HG02623 (cell line): ENCODE results near the gene SMURF1.

Source experiments
- ATAC-seq: cut with Tn5 transposase; IDR thresholded peaks from one replicate; pipeline ENCODE4 v1.9.1; 2021; ENCODE audit warnings: moderate library complexity; ENCODE audit not compliant: unreplicated experiment

The SMURF1 gene

GRCh38 chr7:98994046-98994944 is 149.6 kb downstream of the SMURF1 start:
- ATAC-seq, result no peak

DNA sequence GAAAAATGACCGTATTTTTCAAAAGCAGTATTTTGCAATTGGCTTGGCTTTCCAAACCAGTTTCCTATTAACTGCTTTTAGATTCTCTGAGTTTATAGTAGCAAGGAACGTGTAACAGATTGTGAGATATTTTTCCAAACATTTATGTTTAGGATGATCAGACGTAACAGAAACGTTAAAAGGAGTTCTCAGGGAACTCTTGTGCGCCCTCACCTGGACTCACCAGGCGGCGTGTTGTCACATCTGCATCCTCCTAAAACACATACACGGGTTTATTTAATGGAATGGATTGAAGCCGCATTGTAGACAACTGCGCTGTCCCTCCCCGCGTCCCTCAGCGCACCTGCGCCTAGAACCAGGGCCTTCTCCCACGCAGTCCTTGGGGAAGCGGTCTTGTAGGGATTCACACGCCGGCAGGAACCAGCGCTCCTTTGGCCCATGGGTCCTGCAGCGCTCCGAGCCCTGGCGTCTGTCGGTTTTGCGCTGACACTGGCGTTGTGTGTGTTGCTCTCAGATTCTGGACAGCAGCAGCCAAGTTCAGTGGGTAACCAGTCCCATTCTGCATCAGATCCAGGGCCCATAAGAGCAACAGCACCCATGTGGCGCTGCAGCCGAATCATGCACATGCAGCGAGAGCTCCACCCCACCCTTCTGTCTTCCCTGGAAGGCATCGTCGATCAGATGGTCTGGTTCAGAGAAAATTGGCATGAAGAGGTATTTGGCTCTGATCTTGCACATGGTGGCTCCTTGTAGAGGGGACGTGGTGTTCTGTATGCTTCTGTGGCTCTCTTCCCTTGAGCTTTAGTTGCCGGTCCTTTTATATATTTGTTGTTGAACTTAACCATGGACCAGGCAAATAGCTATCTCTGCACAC is 150.6 kb downstream of the SMURF1 start:
- no peak for ATAC-seq

DNA sequence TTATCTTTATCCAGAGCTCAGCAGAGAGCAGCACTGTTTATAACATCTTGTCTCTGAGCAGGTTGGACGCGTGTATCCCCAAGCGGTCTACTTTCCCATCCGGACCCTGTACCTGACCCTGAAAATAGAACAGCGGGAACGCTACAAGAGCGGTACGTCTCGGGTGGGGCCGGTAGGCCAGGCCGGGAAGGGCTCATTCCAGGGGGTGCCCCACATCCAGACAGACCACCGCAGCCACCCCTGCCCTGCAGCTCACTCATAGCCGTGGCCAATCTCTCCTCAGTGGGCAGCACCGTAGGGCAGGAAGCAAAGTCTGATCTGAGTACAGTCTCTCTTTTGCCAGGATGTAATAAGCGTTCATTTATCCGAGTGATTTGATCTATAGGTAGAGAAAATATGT is 151.8 kb downstream of the SMURF1 start:
- no peak for ATAC-seq

DNA sequence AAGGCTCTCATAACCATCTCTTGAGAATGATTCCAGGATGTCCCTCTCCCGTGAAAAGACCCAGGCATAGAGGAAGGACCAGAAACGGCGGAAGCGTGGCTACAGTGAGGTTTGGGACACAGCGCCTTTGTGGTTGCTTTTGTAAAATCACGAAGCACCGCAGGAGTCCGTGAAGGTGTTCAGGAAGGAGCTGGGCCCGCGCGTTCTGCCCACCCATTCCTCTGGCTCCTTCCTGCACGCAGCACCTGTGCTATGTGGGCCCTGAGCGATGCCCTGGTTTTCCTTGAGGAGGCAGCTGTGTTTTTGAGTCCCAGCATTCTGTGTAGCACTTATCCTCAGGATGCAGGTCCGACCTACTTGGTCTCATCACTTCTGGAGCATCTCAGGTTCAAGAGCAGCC is 152.8 kb downstream of the SMURF1 start:
- ATAC-seq, result no peak

- no peak for ATAC-seq
Measured at GRCh38 chr7:98990356-98990755, 153.6 kb downstream of the SMURF1 start.

- ATAC-seq, result no peak
Measured at GRCh38 chr7:98988641-98989040, 155.3 kb downstream of the SMURF1 start.

DNA sequence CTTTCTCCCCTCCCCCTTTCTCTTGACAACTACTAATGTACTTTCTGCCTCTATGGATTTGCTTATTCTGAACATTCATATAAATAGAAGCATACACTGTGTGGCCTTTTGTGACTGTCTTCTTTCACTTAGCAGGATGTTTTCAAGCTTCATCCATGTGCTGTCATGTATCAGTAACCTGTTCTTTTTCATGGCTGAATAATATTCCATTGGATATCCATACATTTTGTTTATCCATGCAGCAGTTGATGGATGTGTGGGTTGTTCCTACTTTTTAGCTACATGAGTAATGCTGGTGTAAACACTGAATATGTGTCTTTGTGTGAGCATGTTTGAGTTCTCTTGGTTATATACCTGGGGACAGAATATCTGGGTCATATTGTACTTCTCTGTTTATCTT is 158.0 kb downstream of the SMURF1 start:
- no peak for ATAC-seq

GRCh38 chr7:98985406-98985805 is 158.5 kb downstream of the SMURF1 start:
- no peak for ATAC-seq

GRCh38 chr7:98984126-98984525 is 159.8 kb downstream of the SMURF1 start:
- ATAC-seq, result no peak

DNA sequence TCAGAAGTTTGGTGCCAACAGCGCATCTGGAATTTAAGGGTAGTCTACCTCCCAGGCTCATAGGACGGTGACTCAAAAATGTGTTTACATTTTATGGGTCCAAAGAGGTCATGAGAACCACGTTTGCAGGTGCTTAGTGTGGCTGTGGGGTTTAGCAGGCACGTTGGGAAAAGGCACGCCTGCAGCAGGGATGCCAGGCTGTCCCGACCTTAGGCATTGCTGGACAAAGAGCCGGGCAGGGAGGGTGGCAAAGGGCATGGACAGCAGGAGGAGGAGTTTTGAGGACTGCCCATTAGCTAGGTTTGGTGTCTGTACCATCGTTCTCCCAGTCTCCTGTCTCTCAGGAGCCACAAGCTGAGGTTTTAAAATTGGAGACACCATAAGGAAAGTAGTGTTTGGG is 161.2 kb downstream of the SMURF1 start:
- no peak for ATAC-seq

DNA sequence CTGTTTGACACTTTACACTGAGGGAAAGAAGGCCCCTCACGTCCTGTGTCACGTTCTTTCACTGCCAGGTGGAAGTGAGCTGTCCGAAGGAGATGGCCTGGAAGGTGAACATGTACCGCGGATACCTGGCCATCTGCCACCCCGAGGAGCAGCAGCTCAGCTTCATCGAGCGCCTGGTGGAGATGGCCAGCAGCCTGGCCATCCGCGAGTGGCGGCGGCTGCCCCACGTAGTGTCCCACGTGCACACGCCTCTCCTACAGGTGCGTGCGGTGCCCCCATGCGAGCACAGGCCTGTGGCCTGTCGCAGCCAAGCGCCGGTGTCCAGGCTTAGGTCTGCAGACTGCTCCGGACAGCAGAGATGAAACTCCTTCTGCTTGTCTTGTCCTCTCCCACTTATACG is 162.2 kb downstream of the SMURF1 start:
- ATAC-seq, result no peak

DNA sequence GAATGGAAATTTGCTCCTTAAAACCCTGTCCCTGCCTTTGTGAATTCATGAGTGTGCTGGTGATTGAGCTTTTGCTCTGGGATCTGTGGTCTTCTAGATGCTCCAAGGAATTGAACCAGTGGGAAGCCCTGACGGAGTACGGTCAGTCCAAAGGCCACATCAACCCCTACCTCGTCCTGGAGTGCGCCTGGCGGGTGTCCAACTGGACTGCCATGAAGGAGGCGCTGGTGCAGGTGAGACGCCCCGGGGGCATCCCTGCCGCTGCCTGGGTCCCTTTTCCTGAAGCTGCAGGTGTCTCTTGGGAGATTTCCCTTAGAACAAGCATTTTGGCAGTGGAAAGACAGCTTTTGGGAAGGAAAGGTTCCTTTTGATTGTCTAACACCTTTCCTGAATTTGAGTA is 165.2 kb downstream of the SMURF1 start:
- no peak for ATAC-seq
